ENCODE results near the gene PSEN2.

Gene PSEN2

DNA sequence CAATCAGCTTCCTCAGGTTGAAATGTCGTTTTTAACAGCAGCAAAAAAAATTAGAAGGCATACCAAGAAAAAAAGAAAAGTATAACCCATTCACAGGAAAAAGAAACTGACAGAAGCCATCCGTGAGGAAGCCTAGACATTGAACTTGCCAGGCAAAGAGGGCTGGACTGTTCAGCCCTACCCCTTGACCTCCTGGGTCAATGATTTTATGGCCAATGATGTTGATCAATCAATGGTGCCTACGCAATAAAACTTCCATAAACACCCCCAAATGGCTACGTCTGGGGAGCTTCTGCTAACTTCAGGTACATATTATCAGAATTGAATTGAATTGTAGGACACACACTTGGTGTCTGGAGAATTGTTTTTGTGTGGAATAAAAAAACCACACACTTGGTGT lies 4.8 kb upstream of the PSEN2 start:
- DNase-seq (ENCODE audit: low read depth), result no peak

DNA sequence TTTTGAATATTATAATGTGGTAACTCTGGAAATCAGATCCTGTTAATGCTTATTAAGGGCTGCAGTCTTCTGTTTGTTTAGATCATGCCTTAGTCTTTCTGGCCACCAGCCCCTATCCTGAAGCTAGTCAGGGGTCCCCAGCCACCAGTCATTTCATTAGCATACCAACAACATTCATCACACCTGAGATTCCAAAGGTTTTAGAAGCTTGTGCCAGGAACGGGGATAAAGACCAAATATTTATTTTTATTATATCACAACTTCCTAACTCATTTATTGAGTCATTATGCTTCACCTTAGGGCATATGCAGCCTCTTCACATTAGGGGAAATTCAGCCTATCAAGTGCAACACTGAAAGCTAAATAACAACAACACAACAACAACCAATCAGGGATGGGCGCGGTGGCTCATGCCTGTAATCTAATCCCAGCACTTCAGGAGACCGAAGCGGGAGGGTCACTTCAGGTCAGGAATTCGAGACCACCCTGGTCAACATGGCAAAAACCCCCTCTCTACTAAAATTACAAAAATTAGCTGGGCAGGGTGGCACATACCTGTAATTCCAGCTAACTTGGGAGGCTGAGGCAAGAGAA lies 2.9 kb upstream of the PSEN2 start:
- no peak for DNase-seq (ENCODE audit: low read depth)

DNA sequence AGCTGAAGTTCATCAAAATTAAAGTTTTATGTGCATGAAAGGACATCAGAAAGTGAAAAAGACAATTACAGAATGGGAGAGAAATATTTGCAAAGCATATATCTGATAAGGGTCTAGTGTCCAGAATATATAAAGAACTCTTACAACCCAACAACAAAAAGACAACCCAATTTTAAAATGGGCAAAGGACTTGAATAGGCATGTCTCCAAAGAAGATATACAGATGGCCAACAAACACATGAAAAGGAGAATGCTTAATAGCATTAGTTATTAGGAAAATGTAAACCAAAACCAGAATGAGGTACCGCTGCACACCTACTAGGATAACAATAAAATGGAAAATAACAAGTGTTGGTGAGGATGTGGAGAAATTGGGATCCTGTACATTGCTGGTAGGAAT lies 1.7 kb upstream of the PSEN2 start:
- DNase-seq (ENCODE audit: low read depth), result no peak

DNA sequence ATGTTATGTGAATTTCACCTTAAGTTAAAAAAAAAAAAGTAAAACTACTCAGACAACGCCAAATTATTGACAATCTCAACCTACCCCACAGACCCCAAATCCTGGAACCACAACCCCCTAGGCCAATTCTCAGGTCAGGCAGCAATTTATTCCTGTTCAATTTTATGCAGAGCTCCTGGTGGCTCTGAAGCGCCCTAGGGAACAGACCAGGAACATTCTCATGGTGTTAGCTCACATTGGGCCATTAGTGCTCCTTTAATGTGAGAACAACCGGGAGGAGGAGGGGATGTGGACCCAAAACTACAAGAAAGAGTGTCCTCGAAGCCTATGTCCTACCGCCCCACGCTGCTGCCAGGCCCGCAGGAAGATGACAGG lies 403 bp upstream of the PSEN2 start:
- DNase-seq (ENCODE audit: low read depth), result no peak

DNA sequence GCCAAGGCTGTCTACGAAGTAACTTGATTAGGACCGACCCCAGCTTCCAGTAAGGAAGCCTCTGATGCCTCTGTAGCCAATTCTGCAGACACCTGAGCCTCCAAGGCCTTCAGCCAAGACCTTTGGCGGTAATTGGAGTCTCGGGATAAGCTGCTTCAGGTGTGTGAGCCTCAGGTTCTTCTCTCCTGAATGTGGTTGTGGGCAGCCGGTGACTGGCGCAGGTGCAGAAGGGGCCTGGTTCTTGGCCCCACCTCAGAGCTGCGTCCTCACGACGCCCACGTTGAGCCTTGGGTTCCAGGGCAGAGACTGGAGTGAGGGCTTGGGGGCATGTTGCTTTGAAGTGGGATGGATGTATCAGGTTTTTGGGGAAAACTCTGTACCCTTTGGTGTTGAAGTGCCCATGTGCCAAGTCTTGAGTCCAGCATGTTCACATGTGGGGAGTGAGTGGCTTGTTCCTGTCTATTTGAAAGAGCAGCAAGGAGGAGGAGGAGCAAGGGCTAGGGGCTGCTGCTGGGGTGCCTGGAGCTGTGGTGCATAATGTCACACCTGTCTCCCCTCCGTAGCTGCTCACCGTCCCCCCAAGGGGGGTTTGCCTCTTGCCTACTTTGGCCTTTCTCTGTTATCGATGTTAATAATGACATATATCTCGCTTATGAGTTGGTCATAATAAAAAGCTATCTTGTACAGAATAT lies 1.4 kb downstream of the PSEN2 start:
- no peak for DNase-seq (ENCODE audit: low read depth)

DNA sequence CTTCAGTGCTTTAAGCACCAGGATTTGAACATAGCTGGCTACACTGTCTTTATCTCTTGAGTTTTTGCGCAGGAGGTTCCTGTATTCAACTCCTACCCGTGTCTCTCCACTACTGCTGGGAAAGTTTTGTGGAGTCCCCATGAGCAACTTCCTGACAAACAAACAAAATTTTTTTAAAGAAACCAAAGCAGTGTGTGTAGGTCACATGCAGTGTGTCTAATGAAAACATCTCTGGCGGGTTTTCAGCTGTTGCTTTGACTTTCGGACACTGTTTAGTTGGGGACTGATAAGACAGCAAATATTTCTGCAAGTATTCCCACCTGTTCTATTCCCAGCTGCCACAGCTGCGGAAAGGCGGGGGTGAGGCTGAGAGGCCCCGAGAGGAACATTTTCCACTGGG lies 2.0 kb downstream of the PSEN2 start:
- DNase-seq (ENCODE audit: low read depth), result no peak

DNA sequence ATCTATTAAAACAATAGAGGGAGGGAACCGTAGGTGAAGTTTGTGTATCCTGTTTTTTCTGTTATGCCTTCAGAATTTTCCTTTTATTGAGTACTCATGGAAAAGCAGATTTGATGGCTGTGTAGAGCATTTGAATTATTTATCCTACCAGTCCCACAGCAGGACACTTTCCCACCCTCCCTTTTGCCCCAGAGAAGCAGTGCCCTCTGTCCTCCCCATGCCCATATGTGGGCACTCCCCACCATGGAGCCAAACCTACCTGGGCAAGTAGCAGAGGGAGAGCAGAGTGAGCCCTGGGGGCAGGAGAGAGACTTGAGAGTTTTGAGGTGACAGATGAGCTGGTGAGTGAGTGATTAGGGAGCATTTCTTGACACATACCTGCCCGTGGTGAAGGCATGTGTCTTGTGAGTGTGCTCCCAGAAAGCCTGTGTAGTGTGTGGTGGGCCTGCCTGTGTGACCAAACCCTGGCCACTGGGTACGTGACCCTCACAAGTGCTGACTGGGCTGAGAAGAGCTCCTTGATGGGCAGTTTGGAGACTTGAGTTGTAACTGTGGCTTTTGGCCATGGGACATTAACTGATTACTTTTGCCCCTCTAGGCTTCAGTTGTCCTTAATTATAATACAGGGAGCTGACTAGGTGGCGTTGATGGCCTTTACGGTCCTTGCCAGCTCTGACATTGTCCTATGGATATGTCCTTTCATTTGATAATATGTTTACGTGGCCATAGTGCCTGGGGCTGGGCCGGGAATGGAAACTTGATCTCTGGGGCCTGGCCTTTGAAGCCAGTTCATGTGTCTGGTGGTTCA lies 3.6 kb downstream of the PSEN2 start:
- no peak for DNase-seq (ENCODE audit: low read depth)

DNA sequence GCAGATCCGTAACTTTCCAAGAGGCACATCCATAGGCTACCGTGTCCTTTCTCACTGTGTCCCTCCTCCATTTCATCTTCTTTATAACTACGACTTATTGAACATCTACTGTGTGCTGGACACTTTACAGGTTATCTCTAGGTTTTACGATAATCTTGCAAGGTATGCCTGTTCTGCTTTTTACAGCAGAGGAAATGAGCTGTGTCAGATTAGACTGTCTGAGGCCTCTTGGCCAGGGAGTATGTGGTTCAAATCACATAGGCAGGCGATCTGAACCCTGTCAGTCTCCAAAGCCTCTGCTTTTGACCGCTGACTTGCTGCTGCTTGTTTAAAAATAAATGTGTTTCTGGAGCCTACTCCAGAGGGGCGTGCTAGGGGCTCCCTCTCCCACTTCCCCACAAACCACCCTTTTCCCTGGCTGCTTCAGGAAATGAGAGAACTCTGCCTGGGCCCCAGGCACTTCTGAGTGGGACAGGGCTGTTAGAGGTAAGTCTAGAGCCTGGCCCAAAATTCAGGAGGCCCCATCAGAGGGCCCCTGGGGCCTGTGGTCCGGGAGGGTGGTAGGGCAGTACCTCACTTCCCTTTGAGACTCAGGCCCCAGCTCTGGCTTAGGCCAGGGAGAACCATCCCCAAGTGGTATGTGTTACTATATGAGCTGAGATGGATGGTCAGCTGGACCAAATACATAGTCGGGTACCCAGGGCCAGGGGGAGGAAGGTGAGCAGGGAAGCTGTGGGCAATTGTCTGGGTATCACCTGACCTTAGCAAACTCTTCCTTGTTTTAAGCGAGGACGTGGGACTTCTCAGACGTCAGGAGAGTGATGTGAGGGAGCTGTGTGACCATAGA lies 4.4 kb downstream of the PSEN2 start:
- no peak for DNase-seq (ENCODE audit: low read depth)

DNA sequence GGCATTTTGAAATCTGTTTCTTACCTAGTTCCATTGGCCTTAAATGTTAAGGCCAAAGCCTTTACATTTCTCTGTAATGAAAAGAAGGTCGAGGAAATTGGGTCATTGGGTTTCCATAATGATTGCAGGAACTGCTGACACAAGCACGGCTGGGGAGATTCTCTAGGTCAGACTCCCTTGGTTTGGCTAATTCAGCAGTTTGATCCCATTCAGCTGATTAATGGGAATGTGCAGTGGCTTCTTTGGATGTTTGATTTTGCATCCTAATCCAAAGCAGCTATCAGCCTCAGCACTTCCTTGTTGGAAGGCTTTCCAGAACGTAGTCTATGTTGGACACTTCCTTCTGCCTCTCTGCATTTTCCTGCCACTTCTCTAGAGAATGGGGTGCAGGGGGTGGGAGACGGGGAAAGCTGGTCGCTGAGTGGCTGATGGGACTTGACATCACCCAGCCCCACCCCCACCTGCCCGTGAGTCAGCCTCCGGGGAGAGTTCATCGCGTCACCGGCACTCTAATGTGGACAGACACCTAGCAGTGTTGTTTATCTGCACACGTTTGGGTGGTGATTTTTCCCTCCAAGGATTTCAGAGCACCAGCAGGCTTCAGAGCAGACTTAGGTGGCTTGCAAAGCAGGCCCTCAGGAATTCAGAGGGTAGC lies 5.4 kb downstream of the PSEN2 start:
- DNase-seq (ENCODE audit: low read depth), result no peak

DNA sequence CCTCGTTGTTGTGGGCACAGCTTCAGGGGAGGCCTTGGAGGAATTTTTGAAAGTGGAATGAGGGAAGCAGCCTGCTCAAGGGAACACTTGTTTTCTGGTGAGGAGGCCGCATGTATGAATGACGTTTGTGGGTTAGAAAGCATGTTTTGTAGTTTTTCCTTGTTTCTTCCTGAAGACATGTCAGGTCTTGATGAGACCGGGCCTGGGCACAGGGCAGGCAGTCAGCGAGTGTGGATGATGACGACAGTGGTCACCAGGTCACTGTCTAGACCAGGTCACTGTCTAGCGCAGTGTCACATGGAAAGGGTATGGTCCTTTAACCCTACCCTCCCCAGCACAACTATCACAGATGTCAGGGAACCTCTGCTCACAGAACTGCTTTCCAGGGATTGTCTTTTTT lies 7.3 kb downstream of the PSEN2 start:
- no peak for DNase-seq (ENCODE audit: low read depth)

DNA sequence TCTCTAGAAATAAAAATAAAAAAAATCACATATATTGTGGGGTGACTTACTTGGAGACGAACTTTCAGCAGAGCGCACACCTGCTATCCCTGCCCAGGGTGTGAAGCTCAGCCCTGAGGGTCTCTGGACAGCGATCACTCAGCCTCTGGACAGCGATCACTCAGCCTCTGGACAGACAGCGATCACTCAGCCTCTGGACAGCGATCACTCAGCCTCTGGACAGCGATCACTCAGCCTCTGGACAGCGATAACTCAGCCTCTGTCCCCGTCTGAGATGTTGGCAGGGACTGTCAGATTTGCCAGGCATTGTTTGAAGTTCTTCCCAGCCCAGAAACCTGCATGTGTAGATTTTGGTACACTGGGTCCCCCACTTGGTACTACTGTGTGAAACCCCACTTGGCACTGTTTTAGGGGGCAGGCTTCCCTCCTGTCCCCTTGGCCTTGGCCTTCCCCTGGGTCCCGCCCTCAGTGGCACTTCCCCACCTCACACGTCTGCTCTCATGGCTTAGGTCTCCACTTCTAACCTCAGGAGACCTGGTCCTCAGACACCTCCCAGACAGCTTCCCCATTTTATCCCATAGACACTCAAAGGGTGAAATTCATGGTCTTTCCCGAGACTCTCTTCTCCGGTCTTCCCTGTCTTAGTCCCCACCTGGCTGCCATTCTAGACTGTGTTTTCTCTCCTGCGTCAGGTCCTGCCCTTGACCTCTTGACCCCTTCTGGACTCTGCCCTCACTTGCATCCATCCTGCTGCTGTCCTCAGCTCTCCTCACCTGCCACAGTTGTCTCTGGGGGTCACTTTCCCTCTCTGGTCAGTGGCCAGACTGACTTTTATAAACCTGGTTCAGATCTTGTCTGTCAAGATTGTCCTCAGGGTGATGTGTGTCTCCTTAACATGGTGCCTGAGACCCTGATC lies 10.2 kb downstream of the PSEN2 start:
- no peak for DNase-seq (ENCODE audit: low read depth)

DNA sequence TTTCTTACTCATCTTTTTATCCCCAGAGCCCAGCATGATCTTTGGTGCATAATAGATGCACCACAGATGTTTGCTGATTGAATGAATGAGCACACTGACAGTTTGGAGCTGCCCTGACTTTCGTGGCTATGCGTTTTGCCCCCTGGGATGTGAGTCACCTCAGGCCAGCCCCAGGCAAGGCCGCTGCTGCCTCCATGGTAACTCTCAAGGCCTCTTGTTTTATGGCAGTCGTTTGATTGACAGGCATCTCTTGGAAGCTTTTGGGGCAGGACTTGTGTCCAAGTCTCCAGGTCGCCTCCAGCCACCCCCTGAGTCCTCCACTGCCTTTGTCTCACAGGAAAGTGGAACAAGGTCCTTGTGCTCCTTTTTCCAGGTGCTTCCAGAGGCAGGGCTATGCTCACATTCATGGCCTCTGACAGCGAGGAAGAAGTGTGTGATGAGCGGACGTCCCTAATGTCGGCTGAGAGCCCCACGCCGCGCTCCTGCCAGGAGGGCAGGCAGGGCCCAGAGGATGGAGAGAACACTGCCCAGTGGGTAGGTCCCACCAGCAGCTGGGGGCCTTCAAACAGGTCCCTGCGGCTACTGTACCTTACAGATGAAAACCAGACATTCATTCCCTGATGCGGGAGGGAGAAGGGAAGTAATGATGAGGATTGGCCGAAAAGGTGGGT lies 11.2 kb downstream of the PSEN2 start:
- DNase-seq (ENCODE audit: low read depth), result no peak

DNA sequence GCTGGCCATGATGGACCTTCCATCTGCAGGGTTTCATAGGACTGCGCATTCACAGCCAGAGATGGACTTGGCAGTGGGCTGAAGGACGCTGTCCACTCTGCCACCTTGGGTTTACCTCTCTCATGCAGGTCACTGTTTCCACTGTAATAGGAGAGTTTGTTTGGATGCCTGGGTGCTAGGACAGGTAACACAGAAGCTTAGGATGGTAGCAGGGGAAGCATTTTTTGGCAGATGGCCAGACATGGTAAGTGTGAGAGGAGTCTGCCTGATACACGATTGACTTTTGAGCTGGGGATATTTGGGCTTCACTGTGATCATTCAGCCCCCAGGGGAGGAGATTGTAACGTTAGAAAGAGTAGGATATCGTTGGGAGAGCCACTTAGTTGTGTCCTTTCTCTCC lies 11.8 kb downstream of the PSEN2 start:
- DNase-seq (ENCODE audit: low read depth), result no peak

DNA sequence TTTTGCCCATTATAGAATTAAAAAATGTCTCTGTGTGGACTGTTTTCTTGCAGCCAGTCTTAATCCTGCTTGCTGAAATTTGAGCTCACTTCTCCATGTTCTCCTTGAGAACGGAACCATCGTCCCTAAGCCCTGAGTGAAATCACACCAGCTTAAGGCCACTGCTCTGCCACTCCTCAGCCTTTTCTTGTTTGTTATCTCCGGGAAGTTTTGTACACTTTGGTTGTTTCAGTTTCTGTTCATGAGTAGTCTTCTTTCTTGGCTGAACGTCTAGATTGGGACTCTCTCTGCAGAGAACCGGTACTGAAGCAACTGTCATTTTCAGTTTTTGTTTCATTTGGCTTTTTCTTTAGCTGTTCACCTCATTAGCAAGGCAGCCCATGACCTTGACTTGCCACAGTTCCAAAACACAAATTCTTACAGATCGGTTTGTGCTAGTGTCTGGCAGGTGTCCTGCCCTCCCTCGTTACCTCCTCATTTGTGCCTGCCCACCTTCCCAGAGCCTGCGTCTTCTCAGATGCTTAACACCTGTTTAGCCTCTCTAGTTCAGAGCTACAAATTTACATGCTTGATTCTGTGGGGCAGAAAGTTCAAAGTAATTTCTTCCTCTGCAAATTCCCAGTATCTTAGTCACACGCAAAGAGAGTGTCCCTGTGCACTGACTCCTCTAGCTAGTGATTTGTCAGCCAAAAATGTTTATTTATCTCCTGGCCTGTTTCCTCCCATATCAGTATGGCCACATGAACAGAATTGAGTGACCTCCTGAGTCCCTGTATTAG lies 12.4 kb downstream of the PSEN2 start:
- no peak for DNase-seq (ENCODE audit: low read depth)

DNA sequence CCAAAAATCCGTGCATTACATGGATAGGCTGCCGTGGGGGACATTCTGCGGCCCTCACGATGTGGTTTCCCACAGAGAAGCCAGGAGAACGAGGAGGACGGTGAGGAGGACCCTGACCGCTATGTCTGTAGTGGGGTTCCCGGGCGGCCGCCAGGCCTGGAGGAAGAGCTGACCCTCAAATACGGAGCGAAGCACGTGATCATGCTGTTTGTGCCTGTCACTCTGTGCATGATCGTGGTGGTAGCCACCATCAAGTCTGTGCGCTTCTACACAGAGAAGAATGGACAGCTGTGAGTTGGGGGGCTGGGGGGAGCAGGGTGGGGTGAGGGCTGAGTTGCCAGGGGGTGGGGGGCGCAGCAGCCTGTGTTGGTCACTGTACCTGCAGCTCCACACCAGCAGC lies 13.2 kb downstream of the PSEN2 start:
- no peak for DNase-seq (ENCODE audit: low read depth)

DNA sequence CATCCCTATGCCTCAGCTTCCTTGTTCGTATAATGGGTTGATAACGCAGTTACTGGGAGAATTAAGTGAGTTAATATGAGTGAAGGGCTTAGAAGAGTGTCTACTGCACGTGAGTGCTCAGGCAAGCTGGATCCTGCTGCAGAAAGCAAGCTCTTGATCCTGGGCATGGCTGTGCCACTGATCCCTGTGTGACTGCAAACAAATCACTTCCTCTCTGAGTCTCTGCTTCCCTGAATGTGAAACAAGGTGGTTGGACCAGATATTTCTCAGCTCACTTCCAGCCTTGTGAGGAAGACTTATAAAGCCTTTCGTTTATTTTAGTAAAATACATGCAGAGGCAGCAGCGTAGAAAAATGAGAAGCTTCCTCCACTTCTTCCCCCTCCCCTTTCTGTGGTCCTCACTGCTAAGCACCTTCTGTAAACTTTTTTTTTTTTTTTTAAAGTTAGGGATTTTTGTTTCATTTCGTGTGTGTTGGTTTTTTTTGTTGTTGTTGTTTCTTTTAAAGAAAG lies 13.8 kb downstream of the PSEN2 start:
- no peak for DNase-seq (ENCODE audit: low read depth)

DNA sequence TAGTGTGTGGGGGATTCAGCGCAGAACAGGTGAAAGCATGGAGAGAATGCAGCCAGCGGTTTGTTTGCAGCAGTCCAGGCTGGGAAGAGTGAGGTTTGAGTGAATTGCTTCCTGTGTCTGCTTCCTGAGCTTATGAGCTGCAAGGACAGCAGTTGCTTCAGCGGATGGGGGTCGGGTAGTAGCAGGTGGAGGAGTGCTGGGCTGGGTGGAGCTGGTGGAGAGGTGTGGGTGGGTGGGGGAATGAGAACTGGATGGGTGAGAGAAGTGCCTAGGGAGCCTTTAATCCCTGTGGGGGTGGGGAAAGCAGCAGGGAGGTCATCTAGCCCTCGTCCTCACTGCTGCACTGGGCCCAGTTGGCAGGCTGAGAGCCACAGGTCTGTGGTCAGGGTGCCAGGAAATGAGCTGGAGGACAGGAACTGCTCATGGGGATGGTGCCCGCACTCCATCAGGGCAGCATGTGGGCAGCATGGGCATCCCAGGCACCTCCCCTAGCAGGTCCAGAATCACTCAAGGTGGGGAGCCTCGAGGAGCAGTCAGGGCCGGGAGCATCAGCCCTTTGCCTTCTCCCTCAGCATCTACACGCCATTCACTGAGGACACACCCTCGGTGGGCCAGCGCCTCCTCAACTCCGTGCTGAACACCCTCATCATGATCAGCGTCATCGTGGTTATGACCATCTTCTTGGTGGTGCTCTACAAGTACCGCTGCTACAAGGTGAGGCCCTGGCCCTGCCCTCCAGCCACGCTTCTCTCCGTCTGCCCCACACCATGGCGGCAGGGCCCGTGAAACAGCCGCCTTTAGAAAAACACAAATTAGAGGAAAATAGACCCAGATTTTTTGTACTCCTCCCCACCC lies 14.8 kb downstream of the PSEN2 start:
- no peak for DNase-seq (ENCODE audit: low read depth)

DNA sequence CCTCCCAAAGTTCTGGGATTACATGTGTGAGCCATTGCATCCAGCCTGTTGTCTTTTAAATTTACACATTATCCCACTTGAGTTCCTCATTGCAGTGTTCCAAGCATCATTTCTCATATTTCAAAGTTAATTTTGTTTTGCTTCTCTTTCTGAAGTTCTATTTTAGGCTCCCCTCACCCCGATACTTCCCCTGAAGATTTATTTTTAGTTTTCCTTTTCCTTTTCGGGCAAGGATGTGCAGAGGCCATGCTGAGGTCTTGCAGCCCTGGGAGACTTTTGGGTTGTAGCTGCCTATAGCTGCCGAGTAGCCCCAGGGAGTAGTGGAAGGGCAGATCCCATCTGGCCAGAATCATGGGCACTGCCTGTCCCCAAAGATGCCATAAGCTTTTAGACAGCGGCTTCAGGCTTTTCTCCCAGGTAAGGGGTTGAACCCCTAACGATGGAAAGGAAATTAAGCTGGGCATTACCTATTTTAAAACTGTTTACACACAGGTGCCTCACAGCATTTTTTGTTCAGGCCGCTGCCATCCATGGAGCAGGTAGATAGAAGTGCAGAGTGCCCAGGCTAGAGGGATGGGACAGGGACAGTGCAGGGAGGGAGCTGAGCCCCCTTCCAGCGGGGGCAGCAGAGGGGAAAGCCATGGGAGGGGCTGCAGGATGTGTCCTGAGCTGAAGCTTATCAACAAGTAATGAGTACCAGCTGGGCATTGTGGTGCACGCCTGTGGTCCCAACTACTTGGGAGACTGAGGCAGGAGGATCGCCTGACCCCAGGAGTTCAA lies 15.9 kb downstream of the PSEN2 start:
- DNase-seq (ENCODE audit: low read depth), result no peak

All from stimulated activated CD8-positive, alpha-beta memory T cell treated with anti-CD3 and anti-CD28 coated beads, Interleukin-7, amount 100 ng/mL, for 24 hours (primary cell).